ENCODE data around the gene ITPR2. TPM values are rescaled to one million over a fixed set of nuclear protein-coding genes. Genes with fewer than 3 reads are reported as not detected.
"Not testable (repeated sequence)": the region's sequence is repeated elsewhere in the genome, so short reads cannot be mapped to it uniquely, and the experiment has no call there.

ITPR2 gene
- polyA plus RNA-seq, 4 donors: 12.7 to 16.7 (median 13.7) TPM

GRCh38 chr12:26608706-26609105 is 224.3 kb downstream of the ITPR2 start:
- DNase-seq (ENCODE audit: low read depth in 4 of 4, low spot score in 3 of 4): no peak

DNA sequence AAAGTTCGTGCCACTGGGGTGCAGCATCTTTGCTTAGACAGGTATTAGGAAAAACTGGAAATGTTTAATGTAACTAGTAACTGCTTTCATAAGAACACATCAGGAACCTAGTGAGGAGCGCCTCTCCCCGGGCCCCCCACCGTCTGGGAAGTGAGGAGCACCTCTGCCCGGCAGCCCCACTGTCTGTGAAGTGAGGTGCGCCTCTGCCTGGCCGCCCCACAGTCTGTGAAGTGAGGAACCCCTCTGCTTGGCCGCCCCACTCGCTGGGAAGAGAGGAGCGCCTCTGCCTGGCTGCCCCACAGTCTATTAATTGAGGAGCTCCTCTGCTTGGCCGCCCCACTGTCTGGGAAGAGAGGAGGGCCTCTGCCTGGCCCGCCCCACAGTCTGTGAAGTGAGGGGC is 224.7 kb downstream of the ITPR2 start:
- no peak for DNase-seq (ENCODE audit: low read depth in 4 of 4, low spot score in 3 of 4)

- DNase-seq (ENCODE audit: low read depth in 4 of 4, low spot score in 3 of 4): no peak
These were observed 226.1 kb downstream of the ITPR2 start for GRCh38 chr12:26606911-26607310.

- DNase-seq (ENCODE audit: low read depth in 4 of 4, low spot score in 3 of 4): not testable (repeated sequence)
These were observed 228.2 kb downstream of the ITPR2 start for GRCh38 chr12:26604813-26605212.

GRCh38 chr12:26599096-26599695 is 233.8 kb downstream of the ITPR2 start:
- DNase-seq (ENCODE audit: low read depth in 4 of 4, low spot score in 3 of 4): no peak

DNA sequence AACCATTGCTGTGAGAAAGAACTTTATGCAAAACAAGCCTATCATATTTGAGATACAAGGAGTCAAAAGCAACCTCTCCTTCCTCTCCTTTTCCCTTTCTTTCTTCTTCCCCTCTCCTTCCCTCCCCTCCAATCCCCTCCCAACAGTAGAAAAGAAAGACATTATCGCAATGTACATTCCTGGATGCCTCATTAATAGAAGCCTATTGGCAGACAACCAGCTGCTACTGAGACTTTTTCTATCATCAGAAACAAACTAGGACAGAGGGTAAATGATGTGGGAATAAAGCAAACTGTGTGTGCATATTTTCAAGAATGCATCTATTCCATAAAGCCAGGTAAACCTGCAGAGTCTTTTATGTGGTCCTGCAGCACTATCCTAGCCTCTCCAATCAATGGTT is 237.2 kb downstream of the ITPR2 start:
- no peak for DNase-seq (ENCODE audit: low read depth in 4 of 4, low spot score in 3 of 4)

GRCh38 chr12:26580619-26581018 is 252.4 kb downstream of the ITPR2 start:
- DNase-seq (ENCODE audit: low read depth in 4 of 4, low spot score in 3 of 4): no peak

DNA sequence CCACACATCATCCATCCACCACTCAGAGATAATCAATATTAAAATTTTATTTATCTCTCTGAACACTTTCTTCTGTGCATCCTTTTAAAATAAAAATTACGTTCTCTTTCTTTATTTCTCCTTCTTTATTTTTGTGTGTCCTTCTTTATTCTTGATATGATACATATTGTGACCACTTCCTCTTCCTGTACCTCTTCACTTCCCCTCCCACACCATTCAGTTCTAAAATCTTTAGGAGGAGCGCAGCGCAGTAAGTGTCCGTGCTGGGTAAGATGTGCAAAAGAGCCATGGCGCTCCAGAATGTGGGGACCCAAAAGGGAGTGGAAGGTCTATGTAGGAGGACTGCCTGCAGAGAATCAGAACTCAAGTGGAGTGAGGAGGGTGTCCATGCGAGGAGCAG is 256.7 kb downstream of the ITPR2 start:
- DNase-seq (ENCODE audit: low read depth in 4 of 4, low spot score in 3 of 4): no peak

GRCh38 chr12:26573225-26573909 is 259.6 kb downstream of the ITPR2 start:
- DNase-seq (ENCODE audit: low read depth in 4 of 4, low spot score in 3 of 4): no peak

GRCh38 chr12:26572137-26572536 is 260.9 kb downstream of the ITPR2 start:
- DNase-seq (ENCODE audit: low read depth in 4 of 4, low spot score in 3 of 4): no peak

- DNase-seq (ENCODE audit: low read depth in 4 of 4, low spot score in 3 of 4): no peak
These were observed 261.4 kb downstream of the ITPR2 start for GRCh38 chr12:26571560-26571959.

DNA sequence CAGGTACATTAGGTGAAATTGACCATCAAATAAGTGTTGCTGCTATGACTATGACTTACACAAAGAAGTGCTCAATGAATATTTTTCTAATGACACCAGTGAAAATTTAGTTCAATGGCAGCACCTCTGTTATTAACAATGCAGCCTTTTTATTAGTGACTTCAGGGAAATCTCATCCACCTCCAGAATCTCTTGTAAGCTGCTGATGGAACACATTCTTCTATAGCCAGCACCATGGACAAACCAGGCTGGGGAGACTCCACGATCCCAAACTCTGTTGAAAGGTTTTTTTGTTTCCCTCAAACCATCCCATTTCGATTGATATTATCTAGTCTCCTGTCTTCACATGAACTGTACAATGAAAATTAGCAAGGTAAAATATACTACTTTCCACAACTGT is 265.9 kb downstream of the ITPR2 start:
- DNase-seq (ENCODE audit: low read depth in 4 of 4, low spot score in 3 of 4): no peak

DNA sequence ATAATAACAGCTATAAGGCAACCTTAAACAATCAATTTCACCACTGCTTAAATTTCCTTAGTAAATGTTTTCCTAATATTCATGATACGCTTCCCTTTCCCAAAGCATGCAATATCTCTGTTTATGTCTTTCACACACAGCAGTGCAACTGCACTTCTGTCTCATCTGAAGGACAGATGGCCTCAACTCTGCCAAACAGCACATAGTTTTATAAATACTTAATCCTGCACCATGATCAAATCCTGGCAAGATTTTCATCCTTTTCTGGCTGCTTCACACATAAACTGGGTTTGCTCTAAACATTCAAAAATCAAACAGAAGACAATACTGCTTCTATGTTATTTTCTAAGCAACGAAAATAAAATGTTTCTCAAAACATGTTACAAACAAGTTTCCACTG is 266.3 kb downstream of the ITPR2 start:
- no peak for DNase-seq (ENCODE audit: low read depth in 4 of 4, low spot score in 3 of 4)

GRCh38 chr12:26566186-26566585 is 266.8 kb downstream of the ITPR2 start:
- no peak for DNase-seq (ENCODE audit: low read depth in 4 of 4, low spot score in 3 of 4)

DNA sequence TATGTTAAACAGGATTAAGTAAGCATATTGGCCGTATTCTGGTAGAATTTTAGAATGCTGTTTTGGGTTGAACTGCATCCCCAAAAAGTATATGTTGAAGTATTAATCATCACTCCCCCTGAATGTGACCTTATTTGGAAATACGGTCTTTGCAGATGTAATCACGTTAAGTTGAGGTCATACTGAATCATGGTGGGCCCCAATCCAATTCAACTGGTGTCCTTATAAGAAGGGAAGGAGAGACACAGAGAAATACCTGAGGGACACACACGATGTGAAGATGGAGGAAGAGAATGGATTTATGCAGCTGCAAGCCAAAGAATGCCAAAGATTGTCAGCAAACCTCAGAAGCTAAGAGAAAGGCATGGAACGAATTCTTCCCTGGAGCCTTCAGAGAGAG is 268.6 kb downstream of the ITPR2 start:
- DNase-seq (ENCODE audit: low read depth in 4 of 4, low spot score in 3 of 4): no peak

- DNase-seq (ENCODE audit: low read depth in 4 of 4, low spot score in 3 of 4): no peak
These were observed 269.4 kb downstream of the ITPR2 start for GRCh38 chr12:26563552-26563951.

- DNase-seq (ENCODE audit: low read depth in 4 of 4, low spot score in 3 of 4): no peak
These were observed 275.7 kb downstream of the ITPR2 start for GRCh38 chr12:26557326-26557725.

DNA sequence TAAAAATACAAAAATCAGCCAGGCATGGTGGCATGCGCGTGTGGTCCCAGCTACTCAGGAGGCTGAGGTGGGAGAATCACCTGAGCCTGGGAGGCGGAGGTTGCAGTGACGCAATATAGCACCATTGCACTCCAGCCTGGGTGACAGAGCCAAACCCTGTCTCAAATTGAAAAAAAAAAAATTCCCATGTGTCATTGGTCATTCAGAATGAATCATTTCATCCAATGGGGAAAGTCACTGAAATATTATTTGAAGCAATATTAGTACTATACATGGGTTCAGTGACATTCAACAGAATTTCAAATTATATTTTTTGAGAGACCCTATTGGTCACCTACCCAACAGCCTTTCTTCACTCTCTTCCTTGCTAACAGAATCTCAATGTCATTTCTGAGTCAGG is 276.1 kb downstream of the ITPR2 start:
- no peak for DNase-seq (ENCODE audit: low read depth in 4 of 4, low spot score in 3 of 4)

GRCh38 chr12:26555139-26555538 is 277.9 kb downstream of the ITPR2 start:
- no peak for DNase-seq (ENCODE audit: low read depth in 4 of 4, low spot score in 3 of 4)

GRCh38 chr12:26554332-26554731 is 278.7 kb downstream of the ITPR2 start:
- DNase-seq (ENCODE audit: low read depth in 4 of 4, low spot score in 3 of 4): no peak

- DNase-seq (ENCODE audit: low read depth in 4 of 4, low spot score in 3 of 4): no peak
These were observed 281.6 kb downstream of the ITPR2 start for GRCh38 chr12:26551385-26551784.

GRCh38 chr12:26548227-26548626 is 284.8 kb downstream of the ITPR2 start:
- no peak for DNase-seq (ENCODE audit: low read depth in 4 of 4, low spot score in 3 of 4)

Data from right renal pelvis (tissue), 4 donors.